RCC 7860 (cell line): ENCODE data around the gene NRTN.
"Not testable (repeated sequence)": the region's sequence is repeated elsewhere in the genome, so short reads cannot be mapped to it uniquely, and the experiment has no call there.

ENCODE experiments used
- DNase-seq: peaks from one replicate; pipeline ENCODE4 v3.0.0-alpha.2; 2015; ENCODE audit warnings: low spot score
- FAIRE-seq: peaks from 2 replicates; lab custom pipeline; 2012; peaks lifted over from hg19 to GRCh38; lab: Jason Lieb, UNC

Gene NRTN

DNA sequence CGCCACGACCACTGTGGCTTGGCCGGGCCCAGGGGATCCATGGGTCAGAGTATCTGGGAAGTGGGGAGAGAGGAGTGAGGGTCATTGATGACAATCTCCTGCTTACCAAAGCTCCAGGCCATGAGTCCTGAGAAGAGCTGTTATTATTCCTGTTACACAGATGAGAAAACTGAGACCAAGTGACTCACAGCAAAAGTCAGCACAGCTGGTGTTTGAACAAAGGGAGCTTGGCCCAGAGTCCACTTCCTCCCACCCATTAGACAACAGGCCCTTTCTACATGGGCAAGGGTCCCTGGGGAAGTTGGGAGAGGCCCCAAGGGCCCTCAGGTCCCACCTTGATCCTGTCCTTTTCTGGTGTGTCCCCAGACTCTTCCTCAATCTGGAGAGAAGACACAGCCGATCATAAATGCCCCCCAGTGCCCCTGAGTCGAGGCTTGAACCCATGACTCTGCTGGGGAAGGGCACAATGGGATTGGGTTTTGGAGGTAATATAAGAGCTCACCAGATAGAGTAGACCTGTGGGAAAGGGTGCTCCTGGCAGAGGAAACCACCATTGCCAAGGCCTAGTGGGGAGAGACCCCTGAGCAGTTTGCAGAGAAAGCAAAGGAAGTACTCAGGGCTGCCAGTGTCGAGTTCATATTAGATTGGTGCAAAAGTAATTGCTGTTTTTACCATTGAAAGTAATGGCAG lies 27.8 kb downstream of the NRTN start:
- DNase-seq (no peak), FAIRE-seq (no peak)

DNA sequence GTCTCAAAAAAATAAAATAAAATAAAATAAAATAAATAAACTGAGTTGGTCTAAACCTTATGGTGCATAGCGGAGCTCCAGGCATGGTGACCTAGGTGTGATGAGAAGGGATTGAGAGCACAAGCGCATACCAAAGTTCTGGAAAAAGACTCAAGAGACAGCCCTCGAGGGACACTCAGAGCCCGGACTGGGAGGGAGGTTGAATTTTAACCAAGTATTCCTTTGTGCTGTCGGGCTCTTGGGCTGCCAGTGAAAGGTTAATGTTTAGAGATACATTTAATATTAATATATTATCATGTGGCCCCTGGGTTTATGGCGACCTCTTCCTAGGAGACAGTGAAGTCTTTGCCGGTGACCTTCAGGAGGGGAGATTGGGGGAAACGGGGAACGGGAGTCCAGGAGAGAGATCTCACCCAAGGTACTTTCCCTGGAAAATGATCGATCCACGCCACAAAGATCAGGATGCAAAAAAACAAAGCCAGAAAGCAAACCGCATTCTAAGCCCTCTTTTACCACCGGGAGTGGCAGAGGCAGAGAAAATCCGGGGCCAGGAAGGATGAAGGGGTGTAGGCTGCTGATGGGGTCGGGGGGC lies 33.0 kb downstream of the NRTN start:
- DNase-seq (no peak), FAIRE-seq (peak; percentile 30)

DNA sequence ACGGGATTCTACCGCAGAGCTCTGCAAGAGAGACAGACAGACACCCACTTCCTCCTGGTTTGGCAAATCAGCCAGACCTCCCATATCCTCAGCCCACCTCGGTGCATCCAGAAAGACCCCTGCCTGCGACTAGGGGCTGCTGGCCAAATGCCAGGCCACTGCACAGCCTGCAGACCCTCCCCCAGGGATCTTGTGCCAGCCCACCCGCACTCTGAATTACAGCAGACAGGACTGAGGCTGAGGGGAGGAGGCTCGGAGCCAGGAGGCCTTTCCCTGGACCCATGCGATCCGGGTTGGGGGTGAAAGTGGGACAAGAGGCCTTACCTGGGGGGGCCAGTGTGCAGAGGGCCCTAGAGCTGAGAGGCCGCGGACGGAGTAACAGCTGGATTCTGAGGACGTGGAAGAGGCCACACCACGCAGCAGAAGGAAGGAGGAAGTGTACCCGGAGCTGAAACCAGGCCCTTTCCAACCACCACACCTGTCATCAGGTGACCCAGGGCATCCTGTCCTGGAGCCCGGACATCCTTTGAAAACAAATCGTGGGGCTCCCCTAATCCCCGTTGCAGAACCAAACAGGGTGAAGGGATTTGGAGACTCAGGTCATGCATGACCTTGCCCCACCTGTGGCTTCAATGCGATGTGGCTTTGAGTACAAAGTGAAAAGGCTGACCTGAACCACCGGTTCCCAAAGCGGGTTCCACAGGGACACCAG lies 33.6 kb downstream of the NRTN start:
- FAIRE-seq = no peak

DNA sequence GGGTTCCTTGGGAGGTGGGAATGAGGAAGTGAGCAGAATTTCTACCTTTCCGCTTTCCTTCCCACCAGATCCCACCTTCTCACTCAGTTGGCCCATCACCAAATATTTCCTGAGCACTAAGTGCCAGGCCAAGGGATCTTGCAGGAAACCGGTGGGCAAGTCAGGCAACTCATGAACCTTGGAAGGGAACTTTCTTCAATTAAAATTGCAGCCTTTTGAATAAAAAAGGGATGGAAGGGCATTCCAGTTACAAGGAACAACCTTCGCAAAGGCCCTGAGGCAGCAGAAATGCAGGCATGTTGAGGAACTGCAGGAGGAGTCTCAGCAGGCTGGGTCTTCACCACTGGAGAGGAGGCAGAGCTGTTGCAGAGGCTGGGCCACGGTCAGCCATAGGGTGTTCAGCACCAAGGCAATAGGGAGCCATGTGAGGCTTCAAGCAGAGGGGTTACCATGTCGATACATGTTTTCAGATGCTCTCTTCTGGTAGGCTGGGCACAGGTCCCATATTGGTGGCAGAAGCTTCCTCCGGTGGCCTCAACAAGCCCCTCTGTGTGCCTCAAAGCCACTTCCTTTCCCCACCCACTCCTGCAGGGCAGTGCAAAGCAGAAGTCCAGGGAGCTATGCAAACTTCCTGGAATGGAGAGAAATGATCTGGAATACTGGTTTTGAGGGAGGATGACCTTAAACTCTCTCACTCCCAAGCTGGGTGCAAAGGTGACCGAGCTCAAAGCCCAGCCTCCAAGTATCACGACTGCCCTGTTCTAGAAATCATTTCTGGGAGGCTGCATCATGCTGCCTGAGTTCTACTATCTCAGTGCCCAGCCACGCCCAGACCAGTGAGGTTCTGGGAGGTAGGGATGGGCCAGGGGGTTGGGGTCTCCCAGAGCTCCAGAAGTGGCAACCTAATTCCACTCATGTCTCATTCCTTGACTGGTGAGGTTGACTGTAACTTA lies 34.5 kb downstream of the NRTN start, which contains the start of gene FUT6:
Gene FUT6, minus strand, starts transcription at position 638 of the 953 bp plus-strand sequence. CDS start 7,135 bp downstream, outside the sequence.
- no peak for DNase-seq
- no peak for FAIRE-seq

More for the DNA sequence above, 33.6 kb downstream of the NRTN start:
- DNase-seq = no peak

DNA sequence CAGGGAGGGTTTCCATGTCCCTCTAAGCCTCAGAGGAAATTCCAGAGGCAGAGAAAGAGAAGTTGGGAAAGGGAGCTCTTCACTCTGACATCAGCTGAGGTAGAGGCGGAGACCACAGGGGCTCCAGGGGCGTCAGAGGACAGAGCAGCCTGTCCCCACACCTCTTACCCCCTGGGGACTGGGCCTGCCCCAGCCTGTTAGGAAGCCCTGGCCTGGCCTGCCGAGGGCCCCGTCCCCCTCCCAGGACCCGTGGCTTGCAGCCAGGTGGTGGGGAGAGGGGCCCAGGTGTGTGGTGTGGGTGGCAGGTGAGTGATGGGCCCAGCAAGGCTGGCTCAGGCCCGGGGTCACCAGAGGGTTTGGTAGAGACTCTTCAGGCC lies 36.9 kb downstream of the NRTN start:
- not testable (repeated sequence) for DNase-seq

DNA sequence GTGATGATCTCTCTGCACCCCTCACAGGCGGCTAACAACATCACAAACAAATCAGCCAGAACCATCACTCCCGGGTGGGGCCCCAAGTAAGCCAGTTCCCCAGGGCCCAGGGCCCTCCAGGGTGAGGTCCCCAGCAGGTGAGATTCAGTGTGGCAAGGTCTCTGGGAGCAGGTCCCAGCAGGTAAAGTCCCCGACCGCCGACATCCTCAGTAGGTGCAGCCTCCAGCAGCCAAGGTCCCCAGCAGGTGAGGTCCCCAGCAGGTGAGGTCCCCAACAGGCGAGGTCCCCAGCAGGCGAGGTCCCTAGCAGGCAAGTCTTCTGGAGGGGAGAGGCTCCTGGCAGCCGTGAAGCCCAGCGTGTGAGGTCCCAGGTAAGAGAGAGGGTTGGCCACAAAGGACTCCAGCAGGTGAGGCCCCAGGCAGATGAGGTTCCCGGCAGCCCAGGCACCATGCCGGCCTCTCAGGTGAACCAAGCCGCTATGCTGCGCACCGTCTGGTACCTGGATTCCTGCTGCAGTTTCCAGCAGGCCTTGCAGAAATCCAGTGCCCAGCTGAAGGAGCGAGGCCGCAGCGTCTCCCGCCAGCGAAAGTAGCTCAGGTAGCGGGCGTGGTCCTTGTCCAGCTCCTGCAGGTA lies 38.5 kb downstream of the NRTN start:
- no peak for FAIRE-seq
- DNase-seq = no peak

More for the DNA sequence above, 36.9 kb downstream of the NRTN start:
- not testable (repeated sequence) for FAIRE-seq

DNA sequence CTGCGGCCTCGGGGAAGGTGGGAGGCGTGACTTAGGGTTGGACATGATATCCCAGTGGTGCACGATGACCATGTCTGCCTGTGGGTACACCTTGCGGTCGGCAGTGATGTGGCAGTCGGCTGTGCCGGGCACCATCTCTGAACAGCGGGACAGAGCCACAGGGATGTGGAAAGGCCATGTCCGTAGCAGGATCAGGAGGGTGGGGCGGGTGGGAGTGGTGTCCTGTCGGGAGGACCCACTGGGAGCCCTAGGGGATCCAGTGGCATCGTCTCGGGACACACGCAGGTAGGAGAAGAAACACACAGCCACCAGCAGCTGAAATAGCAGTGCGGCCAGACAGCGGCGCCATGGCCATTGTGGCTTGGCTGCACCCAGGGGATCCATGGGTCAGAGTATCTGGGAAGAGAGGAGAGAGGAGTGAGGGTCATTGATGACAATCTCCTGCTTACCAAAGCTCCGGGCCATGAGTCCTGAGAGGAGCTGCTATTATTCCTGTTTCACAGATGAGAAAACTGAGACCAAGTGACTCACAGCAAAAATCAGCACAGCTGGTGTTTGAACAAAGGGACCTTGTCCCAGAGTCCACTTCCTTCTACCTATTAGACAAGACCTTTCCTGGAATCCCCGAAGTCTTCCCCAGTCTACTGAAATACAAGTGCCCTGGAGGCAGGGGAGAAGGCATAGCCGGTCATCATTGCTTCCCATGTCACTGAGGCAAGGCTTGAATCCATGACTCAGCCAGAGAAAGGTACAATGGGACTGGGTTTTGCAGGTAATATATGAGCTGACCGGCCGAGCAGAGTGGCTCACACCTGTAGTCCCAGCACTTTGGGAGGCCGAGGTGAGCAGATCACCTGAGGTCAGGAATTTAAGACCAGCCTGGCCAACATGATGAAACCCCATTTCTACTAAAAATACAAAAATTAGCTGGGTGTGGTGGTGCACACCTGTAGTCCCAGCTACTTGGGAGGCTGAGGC lies 39.9 kb downstream of the NRTN start:
- DNase-seq (no peak), FAIRE-seq (no peak)

DNA sequence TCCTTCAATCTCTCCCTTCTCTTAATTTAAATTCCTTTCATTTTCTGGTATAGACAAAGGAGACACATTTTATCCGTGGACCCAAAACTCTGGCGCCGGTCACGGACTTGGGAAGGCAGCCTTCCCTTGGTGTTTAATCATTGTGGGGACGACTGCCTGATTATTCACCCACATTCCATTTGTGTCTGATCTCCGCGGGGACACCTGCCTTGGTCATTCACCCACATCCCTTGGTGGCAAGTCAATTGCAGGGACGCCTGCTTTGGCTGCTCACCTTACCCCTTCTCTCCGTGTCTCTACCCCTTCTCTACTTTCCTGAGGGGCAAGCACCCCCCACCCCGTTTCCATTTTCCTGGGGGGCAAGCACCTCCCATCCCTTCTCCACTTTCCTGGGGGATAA lies 43.0 kb downstream of the NRTN start:
- not testable (repeated sequence) for DNase-seq, FAIRE-seq

DNA sequence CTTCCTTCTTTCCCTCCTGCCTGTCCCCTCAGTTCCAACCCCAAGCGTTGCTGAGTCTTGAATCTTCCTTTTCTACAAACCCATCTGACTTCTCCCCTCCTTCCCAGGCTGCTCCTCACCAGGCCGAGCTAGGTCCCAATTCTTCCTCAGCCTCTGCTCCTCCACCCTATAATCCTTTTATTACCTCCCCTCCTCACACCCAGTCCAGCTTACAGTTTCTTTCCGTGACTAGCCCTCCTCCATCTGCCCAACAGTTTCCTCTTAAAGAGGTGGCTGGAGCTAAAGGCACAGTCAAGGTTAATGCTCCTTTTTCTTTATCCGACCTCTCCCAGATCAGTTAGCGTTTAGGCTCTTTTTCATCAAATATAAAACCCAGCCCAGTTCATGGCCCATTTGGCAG lies 43.8 kb downstream of the NRTN start:
- FAIRE-seq, DNase-seq: not testable (repeated sequence)

DNA sequence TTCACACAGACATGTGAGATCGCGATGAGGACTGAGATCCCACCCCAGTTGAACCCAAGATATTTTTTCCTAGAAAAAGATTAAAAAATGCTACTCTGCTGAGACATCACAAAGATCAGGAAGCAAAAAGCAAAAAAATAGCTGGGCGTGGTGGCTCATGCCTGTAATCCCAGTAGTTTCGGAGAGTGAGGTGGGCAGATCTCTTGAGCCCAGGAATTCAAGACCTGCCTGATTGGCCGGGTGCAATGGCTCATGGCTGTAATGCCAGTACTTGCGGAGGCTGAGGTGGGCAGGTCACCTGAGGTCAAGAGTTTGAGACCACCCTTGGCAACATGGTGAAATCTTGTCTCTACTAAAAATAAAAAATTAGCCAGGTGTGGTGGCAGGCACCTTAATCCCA lies 45.3 kb downstream of the NRTN start:
- DNase-seq (no peak), FAIRE-seq (no peak)

DNA sequence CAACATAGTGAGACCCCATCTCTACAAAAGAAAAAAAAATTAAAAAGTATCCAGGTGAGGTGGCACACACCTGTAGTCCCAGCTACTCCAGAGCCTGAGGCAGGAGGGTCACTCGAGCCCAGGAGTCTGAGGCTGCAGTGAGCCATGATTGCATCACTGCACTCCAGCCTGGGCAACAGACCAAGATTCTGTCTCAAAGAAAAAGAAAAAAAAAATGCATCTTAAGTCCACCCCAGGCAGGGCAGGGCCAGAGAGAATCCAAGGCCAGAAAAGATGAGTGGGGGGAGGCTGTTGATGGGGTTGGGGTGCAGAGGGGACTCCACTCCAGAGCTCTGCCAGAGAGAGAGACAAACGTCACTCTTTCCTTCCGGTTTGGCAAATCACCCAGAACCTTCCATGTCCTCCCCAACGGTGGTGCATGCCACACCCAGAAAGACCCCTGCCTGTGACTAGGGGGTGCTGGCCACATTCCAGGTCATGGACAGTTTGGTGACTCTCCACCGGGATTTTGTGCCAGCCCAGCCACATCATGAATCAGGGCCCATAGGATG lies 46.0 kb downstream of the NRTN start:
- FAIRE-seq (peak; percentile 12), DNase-seq (no peak)

DNA sequence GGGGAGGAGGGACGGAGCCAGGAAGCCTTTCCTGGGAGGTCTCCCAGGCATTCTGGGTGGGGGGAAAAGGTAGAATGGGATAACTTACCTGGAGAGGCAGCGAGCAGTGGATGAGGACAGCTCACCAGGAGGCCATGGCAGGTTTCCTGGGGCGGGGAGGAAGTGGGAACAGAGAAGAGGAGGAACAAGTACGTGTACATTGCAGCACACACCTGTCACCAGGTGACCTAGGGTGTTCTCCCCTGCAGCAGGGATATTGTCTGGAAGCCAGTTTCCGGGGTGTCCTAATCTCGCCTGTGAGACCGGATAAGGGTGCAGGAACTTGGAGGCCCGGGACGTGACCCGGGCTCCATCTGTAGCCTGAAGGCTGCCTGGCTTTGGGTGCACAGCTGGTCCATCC lies 46.4 kb downstream of the NRTN start, which contains the start of gene FUT3:
Gene FUT3, minus strand, starts transcription at position 148 of the 400 bp plus-strand sequence.
- FAIRE-seq (no peak), DNase-seq (no peak)

DNA sequence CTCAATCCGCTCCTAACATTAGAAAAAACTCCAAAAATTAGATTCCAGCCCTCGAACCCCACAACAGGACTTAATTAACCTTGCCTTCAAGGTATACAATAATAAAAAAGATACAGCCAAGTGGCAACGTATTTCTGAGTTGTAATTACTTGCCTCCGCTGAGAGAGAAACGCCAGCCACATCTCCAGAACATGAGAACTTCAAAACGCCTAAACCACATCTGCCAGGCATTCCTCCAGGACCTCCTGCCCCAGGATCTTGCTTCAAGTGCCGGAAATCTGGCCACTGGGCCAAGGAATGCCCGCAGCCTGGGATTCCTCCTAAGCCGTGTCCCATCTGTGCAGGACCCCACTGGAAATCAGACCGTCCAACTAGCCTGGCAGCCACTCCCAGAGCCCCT lies 49.3 kb downstream of the NRTN start:
- DNase-seq, FAIRE-seq: not testable (repeated sequence)

DNA sequence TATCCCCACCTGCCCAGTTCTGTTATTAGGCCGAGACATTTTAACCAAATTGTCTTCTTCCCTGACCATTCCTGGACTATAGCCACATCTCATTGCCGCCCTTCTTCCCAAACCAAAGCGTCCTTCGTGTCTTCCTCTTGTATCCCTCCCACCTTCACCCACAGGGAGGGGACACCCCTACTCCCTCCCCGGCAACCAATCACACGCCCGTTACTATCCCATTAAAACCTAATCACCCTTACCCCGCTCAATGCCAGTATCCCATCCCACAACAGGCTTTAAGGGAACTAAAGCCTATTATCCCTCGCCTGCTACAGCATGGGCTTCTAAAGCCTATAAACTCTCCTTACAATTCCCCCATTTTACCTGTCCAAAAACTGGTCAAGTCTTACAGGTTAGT lies 50.3 kb downstream of the NRTN start:
- FAIRE-seq = not testable (repeated sequence)

DNA sequence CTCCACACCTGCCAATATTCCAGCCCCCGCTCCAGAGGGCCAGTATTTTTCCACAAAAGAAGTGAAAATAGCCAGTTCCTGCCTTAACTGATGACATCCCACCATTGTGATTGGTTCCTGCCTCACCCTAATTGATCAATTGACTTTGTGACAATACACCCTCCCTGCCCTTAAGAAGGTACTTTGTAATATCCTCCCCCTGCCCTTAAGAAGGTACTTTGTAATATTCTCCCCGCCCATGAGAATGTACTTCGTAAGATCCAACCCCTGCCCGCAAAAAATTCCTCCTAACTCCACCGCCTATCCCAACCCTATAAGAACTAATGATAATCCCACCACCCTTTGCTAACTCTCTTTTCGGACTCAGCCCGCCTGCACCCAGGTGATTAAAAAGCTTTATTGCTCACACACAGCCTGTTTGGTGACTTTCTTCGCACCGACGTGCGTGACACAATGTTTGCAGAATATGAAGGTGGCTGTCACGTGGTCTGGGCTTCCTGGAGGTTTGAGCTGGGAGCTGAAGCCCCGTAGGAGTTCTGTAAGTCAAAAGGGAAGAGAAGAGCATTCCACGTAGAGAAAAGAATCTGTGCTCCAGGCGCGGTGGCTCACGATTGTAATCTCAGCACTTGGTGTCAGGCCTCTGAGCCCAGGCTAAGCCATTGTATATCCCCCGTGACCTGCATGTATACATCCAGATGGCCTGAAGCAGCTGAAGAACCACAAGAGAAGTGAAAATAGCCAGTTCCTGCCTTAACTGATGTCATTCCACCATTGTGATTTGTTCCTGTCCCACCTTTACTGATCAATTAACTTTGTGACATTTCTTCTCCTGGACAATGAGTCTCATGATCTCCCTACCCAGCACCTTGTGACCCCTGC lies 52.6 kb downstream of the NRTN start:
- DNase-seq (no peak), FAIRE-seq (no peak)

More for the DNA sequence above, 50.3 kb downstream of the NRTN start:
- not testable (repeated sequence) for DNase-seq

DNA sequence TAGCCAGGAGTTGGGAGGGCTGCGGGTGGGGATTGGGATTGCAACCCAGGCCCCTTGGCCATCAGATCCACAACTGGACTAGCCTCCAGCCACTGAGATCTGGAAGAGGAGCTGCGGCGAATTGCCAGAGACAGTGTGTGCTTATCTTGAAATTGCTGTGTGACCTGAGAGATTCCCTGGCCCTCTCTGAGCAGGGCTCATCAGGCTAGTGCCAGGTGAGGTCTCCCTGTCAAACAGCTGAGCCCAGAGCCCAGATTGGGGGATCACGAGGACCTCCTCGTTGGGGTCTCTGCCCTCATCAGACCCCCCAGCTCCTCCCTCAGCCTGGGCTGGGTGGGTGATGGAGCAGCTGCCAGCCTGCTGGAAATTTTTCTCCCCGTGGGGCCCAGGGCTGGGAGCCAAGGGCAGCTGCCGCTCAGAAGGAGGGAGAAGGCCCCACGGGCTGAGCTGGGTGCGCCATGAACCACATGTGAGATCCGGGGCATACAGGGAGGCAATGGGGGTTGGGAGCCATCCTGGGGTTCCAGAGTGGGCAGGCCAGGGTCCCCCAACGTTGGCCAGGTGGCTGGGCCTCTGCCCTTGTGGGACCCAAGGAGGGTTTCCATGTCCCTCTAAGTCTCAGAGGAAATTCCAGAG lies 58.3 kb downstream of the NRTN start:
- FAIRE-seq (no peak), DNase-seq (no peak)

DNA sequence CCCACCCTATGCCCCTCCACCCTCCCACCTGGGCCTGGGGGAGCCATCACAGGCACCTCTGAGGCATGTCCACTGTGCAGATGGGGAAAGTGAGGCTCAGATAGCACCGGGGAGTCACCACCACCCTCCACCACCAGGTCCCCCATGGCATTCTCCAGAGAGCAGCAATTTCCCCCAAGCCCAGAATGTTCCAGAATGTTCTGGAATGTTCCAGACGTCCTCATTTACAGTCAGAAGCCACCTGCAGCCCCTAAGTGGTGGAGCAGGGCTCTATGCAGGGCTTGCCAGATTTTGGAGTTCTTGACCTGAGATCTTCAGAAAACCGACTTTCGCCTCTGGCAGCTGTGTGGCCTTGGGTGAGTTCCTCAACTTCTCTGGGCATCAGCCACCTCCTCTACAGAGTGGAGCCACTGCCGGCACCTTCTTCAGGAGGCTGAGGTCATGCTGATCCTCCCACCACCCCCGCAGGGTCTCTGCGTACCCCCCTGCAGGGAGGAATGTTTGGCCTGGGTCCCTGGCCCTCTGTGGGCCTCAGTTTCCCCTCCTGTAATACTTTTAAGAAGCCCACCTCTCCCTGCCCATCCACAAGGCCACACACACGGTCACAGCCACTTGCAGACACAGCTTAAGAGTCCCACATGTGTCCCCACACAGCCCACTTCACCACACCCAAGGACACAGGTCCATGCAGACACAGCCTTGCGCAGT lies 59.3 kb downstream of the NRTN start:
- FAIRE-seq (no peak), DNase-seq (no peak)
